Fibroblast of skin of left quadriceps (primary cell): ENCODE data around the gene SGCA.

ENCODE experiments used
- DNase-seq, 2 experiments: peaks; one replicate each; pipeline ENCODE4 v3.0.0-alpha.2; 2013; ENCODE audit warnings: low read depth in 2 of 2

SGCA gene

DNA sequence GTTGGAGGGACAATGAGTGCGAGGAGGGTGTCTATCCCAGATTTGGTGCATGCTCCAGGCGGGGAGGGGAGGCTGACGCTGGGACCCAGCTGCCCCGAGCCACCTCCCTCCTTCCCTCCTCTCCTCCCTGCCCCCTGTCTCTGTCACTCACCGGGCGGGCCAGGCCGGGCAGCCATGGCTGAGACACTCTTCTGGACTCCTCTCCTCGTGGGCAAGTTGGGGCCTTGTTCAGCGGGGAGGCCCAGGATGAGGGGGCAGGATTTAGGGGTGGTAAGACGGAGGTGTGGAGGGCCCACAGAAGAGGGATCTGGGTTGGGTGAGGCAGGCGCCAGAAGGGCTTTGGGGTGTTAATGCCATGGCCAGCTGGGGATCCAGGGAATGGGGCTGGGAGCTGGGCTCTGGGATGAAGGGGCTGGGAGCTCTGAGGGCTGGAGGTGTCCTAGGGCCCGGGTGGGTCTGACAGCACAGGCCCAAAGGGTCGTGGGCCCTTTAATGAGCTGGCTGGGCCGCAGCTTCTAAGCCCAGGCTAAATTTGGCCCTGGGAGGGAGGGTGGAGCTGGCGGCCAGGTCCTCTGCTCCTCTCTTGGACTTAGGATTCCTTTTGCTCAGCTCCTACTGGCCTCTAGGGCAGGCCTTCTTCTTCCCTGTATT, at the start of gene SGCA:
Gene SGCA, plus strand, starts transcription at position 139 of the 651 bp plus-strand sequence. Its CDS starts 36 bp downstream, at position 175.
- no peak for DNase-seq

DNA sequence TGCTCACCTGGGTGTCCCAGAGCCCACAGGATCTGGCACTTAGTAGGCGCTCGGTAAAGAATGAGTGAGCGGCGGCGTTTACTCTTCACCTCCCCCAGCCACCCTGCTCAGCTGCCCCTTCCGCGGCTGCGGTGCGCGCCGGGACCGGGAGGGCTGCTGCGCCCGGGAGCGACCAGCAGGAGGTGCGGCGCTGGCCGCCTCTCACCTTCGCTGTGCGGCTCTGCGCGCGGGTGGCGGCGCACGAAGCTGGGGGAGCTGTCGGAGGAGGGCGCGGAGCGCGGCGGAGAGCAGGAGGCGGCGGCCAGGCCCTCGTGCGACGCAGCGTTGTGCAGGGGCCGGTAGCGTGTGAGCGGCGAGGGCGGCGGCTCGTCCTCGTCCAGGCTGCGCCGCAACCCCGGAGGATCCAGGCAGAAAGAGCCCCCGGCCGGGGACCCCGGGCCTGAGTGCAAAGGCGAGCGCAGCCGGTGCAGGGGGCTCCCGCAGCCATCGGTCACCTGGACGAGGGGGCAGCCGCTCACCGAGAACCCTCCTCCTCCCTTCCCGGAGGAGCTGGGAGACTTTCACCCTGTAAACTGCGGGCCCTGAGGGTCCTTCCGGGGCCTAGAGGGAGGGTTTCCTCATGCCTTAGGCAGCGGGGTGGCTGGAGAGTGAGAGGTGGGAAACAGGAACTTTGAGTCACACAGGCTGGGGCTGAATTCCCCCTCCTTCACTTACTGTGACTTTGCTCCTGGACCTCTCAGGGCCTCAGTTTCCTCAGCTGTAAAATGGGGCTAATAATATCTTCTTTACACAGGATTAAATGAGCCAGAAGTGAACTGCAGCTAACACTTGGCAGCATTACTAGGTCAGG, 48.4 kb upstream of the SGCA start:
- no peak for DNase-seq

GRCh38 chr17:50118076-50118827, 47.6 kb upstream of the SGCA start:
- DNase-seq, result no peak

DNA sequence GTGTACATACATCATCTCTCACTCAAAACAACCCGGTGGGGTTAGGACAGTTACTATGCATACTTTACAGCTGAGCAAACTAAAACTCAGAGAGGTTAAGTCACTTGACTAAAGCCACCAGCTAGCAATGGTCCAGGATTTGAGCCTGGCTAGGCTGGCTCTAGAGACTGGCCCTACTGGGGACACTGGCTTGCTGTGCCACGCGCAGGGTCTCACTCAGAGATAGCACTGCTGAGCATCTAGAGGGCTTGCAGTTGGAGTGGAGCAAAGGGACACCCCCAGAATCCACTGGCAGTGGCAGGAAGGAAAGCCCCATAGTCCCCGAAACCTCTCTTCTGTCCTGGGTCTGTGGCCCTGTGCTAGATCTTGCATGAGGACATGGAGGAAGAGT, 47.0 kb upstream of the SGCA start:
- no peak for DNase-seq

DNA sequence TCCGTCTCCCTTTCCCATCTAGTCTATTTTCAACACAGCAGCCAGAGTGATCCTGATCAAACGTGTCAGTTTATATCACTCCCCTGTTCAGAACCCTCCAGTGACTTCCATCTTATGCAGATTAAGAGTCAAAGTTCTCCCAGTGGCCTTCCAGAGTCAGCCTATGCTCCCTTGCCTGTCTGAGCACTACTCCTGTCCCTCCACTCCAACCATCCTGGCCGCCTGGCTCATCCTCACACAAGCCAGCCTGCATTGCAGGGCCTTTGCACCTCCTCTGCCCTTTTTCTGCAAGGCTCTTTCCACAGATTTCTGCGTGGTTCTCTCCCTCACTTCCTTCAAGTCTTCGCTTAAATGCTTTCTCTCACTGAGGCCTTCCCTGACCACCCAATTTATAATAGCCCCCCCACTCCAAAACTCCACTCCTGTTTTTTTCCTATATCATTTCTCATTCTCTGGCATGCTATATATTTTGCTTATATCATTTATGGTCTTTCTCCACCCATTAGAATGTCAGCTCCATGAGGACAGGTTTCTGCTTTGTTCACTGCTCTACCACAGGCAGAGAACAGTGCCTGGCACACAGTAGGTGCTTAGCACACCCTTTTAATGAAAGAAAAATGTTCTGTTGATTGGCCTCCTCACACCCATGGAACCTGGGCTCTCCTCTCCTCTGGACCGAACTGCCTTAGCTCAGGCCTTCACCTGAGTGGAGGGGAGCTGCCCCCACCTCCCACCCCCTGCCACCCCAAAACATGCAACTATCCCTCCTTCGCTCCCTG, 45.1 kb upstream of the SGCA start:
- no peak for DNase-seq

DNA sequence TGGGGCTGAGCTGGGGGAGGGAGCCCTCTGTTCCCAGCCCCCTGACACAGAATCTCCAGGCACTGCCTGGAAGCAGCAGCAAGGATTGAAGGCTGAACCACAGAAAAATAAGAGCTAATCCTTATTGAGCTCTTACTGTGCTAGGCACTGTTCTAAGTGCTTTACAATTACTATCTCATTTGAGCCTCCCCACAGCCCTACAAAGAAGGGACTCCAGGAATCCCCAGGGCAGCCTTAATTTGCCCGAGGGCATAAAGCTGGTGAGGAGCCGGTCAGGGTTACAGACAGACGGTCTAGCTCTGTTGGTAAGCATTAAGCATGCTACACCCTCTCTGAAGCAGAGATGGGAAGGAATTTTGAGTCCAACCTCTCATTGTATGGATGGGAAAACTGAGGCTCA, 42.9 kb upstream of the SGCA start:
- no peak for DNase-seq

DNA sequence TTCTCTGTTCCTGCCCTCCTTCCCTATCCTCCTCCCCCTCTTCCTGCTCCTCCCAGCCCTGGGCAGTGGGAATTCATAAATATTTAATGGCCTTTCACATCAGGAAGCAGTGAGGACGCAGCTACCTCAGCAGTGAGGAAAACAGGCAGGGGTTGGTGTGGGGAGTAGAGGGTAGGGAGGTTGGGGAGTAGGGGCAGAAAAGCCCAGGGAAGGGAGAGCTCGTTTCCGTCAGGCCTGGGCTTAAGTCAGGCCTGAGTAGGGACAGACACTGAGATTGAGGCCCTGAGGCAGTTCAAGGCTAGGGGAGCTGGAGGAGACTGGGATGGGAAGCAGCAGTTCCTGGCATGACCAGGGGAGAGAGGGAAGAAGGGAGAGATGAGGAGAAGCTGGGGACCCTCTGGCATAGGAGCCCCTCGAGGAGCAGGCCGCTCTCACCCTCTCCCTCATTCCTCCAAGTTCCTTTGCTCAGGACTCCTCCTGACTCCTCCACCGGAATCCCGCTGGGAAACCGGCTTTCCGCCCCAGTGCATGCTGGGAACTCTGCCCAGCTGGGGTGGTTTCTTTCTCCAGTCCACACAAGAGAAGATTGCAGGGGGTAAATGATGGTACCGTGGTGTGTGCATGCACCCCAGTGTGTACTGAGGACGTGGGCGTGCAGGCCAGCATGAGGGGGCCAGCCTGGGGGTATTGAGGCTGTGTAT, 42.0 kb upstream of the SGCA start:
- no peak for DNase-seq

GRCh38 chr17:50125420-50125997, 40.3 kb upstream of the SGCA start:
- DNase-seq, result no peak

GRCh38 chr17:50127697-50128361, 38.0 kb upstream of the SGCA start:
- no peak for DNase-seq

GRCh38 chr17:50128441-50129352, 37.1 kb upstream of the SGCA start:
- no peak for DNase-seq

DNA sequence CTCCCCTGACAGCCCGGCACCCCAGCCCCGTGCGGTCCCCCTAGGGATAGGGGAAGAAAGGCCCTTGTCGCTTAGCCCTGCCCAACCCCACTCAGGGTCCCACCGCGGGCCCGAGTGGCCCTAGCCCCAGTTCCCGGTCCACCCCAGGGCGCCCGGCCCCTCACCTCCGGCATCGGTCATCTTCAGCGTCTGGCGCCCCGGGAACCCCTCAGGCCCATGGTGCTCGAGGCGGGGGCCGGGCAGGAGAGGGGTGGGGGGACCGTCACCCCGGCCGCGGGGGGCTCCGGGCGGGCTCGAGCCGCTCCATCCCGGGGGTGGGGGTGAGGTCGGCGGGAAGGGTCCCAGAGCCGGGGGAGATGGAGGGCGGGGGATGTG, 36.5 kb upstream of the SGCA start:
- DNase-seq, result no peak

DNA sequence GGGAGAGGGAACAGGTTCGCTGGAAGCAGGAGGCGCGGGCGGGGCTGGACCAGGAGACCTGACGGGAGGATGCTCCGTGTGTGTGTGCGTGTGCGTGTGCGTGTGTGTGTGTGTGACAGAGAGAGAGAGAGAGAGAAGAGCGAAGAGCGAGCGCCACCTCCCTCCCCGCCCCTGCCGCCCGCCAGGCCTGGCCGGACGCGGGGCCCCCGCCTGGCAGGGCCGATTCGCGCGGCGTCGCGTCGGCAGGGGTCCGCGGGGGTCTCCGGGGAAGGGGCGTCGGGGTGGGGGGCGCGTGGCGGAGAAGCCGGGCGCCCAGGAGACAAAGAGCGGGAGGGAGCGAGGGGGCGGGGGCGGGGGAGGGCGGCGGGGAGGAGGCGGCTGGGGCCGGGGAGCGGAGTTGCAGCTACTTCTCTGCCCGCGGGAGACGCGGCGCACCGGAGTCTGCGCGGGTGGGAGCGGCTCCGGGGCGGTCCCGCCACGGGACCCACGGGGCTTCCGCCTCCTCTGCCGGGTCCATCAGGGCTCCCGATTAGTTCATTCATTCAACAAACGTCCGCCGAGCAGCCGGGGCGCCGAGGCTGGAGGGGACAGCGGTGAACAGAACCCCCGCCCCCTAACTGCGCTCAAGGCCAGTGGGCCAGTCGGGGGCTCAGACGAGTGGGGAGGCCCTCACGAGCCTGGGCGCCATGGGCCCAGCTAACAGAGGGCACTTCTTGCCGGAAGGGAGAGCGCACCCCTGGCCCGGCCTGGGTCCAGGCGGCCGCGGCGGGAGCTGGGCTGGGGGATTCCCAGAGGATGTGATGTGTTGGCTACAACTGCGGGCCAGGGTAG, 35.9 kb upstream of the SGCA start, which contains the start of gene SAMD14:
Gene SAMD14, minus strand, starts transcription at position 433 of the 831 bp plus-strand sequence. CDS start 5,201 bp downstream, outside the sequence.
- no peak for DNase-seq

DNA sequence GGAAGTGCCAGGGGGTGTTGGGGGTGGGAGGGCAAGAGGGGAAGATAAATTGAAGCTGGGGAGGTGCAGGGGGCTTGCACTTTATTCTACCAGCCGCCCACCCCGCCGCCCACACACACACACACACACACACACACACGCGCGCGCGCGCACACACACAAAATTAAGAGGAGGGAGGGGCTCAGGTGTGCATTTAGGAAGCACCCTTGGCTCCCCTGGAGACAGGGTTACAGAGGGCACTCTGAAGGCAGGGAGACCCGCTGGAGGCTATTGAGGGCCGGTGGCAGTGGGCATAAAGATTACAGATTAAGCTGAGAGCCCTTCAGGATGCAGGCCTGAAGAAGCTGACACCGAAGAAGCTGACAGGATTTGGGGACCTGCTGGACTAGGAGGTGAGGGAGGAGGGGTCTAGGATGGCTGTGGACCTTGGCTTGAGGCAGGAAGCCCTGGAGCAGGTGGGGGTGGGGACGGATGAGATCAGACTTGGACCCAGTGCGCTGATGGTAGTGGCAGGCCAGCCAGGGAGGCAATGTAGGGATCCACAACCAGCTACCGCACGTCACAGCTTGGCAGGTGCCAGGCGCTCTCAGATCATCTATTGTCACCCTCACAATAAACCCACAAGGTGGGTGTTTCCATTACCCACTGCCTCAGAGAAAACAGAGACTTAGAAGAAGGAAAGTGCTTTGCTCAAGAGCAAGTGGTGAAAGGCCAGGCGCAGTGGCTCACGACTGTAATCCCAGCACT, 35.1 kb upstream of the SGCA start:
- no peak for DNase-seq

DNA sequence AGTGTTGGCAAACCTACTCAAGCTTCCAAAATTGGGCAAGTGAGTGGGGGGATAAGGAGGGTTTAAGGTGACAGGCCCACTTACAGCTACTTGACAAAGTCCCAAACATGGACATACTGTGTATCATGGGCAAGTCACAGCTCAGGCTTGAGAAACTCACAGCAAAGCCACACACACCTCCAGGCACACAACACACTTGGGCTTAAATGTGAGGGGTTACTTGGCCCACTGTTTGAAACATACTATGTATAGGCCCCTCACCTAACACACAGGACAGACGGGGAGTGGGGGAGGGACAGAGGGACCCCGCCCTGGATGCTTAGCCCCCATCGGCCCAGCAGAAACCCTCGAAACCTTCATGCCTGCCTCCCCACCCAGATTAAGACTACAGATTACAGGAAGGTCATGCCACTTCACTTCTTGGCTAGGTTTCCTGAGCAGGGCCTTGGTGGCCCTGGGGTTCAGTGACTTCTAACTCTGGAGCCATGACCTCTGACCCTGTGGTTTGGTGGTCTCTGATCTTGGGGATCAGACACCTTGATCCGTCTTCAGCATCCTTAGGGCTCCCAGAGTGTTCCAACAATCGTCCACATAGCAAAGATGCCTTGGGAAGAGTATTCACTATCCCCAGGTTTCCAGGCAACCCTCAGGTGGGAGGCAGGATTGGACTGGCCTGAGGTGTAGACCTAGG, 33.6 kb upstream of the SGCA start:
- DNase-seq, result no peak

DNA sequence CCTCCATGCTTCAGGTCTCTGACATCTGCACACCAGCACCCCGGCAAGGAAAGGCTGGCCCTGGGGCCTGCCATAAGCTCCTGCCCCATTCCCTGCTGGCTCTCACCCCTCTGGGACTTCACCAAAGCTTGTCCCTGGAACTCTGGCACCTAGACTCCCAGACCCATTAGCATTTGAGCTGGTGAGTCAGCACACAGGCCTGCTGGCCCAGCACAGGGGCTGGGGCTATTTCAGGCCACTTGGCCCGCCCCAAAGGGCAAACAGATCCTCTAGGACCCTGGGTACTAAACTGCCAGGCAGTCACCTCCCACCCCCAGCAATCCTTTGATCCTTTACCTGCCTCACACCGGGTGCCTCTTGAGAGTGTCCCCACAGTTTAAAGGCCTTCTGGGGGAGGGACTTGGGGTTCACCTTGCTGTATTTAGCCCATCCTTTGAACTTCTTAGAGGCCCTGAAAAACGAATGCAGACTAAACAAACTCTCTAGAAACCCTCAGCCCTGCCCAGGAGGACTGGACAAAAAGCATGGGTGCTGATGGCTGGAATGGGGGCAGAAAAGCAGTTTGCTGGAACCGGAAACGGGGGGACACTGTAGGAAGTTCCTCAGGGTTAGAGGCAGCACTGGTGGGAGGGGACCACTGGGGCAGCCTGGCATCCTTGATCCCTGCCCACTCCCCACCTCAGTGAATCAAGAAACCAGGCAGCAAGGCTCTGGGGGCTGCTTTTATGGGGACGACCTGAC, 32.6 kb upstream of the SGCA start:
- DNase-seq, result no peak

GRCh38 chr17:50133769-50134099, 32.1 kb upstream of the SGCA start:
- no peak for DNase-seq
